NB4 (cell line): ENCODE measurements around the gene CDC42EP5.
A peak's percentile ranks its signal among the peaks of the same experiment; 100 is the strongest.

Experiments
- DNase-seq: peaks from one replicate; pipeline ENCODE4 v3.0.0; 2010; ENCODE audit warnings: low read depth
- H3K4me3 ChIP-seq: one replicate; pipeline ENCODE4 v1.5.1; 2011; ENCODE audit warnings: mild to moderate bottlenecking, low read depth, low read length, moderate library complexity
- MYC ChIP-seq: IDR thresholded peaks from 2 replicates; pipeline ENCODE4 v1.6.1; 2011; ENCODE audit warnings: low read depth, low read length
- POLR2A ChIP-seq: IDR thresholded peaks from 2 replicates; pipeline ENCODE4 v1.6.1; 2011; ENCODE audit warnings: mild to moderate bottlenecking; ENCODE audit not compliant: insufficient read length; ENCODE audit errors: extremely low read depth
- TF ChIP-seq, protein P1 (sequence below): IDR thresholded peaks from 2 replicates; pipeline ENCODE4 v1.6.1; 2011; ENCODE audit warnings: low read depth, low read length
- TF ChIP-seq, protein P2 (sequence below): IDR thresholded peaks from one replicate; pipeline ENCODE4 v1.5.1; 2012; ENCODE audit warnings: low read depth, low read length

CDC42EP5 gene

DNA sequence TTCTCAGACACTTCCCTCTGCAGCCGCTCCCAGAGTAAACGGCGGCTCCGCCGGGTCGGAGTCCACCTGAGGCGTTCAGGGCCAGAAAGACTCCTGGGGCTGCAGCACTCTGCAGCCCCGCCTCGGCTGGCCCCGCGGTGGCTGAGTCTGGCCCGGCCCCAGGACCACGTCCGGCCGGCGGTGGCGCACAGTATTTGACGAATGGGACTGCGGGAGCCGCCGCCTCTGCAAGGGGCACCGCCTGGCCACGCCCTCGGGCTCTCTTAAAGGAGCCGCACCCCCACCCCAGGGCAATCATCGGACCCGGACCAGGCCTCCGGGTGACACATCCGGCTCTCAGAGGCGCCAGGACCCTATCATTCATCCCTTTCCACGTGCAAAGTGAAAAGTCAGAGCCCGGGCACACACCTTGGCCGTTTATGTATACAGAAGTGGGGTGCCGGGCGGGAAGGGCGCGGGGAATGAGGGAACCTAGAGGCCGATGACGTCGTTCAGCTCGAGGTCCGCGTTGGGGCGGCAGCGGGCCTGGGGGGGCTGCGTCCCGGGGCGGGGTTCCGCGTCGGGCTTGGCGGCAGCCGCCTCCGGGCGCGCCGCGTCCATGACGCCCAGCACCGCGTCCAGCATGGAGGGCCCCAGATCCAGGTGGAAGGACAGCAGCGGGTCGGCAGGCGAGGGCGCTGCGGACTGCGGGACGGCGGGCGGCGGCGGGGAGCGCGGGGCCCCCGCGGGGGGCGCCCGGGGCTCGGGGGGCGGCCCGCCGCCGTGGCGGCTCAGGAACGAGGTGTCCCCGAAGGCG is 8.3 kb downstream of the CDC42EP5 start:
- peak; percentile 89 for DNase-seq
- H3K4me3 ChIP-seq: peak overlapping the region; percentile 64
- TF ChIP-seq, protein P1, sequence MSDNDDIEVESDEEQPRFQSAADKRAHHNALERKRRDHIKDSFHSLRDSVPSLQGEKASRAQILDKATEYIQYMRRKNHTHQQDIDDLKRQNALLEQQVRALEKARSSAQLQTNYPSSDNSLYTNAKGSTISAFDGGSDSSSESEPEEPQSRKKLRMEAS: 0 out of 2 replicates have a peak, but pooled peaks have one; percentile 3
- TF ChIP-seq, protein P2, sequence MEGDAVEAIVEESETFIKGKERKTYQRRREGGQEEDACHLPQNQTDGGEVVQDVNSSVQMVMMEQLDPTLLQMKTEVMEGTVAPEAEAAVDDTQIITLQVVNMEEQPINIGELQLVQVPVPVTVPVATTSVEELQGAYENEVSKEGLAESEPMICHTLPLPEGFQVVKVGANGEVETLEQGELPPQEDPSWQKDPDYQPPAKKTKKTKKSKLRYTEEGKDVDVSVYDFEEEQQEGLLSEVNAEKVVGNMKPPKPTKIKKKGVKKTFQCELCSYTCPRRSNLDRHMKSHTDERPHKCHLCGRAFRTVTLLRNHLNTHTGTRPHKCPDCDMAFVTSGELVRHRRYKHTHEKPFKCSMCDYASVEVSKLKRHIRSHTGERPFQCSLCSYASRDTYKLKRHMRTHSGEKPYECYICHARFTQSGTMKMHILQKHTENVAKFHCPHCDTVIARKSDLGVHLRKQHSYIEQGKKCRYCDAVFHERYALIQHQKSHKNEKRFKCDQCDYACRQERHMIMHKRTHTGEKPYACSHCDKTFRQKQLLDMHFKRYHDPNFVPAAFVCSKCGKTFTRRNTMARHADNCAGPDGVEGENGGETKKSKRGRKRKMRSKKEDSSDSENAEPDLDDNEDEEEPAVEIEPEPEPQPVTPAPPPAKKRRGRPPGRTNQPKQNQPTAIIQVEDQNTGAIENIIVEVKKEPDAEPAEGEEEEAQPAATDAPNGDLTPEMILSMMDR: no peak
- TF ChIP-seq MYC: no peak
- peak; percentile 50 for TF ChIP-seq POLR2A

DNA sequence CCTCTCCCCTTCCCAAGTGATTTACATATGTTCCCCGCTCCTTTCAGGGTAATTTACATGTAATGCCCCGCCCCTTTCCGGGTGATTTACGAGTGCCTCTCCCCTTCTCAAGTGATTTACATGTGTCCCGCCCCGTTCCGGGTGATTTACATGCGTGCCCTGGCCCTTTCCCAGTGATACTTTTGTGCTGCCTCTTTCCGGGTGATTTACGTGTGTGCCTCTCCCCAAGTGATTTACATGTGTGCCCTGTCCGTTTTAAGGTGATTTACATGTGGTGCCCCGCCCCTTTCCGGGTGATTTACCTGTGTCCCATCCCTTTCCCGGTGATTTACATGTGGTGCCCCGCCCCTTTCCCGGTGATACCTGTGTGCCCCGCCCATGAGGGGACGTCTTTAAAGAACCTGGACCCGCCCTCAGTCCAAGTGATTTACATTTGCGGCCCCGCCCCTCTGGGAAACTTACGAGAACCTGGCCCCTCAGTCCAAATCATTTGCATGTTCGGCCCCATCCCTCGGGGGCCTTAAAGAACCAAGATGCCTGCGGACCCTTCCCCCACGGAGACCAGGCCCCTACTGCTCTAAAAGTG is 9.0 kb downstream of the CDC42EP5 start:
- H3K4me3 ChIP-seq: peak overlapping the region; percentile 64
- DNase-seq: peak; percentile 90
- TF ChIP-seq MYC: no peak
- TF ChIP-seq, protein P1: no peak
- no peak for TF ChIP-seq POLR2A
- TF ChIP-seq, protein P2: no peak

DNA sequence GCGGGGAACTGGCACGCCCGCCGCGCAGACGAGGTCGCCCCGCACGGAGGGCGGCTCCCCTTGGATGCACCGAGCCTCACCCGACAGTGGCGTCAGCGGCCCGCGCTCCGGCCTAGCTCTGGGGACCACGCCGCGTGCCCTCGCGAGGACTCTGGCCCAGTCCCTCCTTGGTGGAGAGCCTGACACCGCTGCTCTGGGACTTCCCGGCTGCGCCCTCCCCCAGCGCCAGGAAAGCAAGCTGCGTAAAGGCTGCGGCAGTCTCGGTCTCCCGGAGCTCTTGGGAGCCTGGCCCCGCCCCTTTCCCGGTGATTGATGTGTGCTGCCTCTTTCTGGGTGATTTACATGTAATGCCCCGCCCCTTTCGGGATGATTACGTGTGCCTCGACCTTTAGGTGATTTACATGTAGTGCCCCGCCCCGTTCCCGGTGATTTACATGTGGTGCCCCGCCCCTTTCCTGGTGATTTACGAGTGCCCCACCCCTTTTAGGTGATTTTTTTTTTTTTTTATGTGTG is 9.5 kb downstream of the CDC42EP5 start, which contains the start of gene LENG9:
Gene LENG9 (minus strand): TSS at position 248 of the 513 bp plus-strand sequence. CDS start 252 bp downstream, outside the sequence.
- peak within 1 kb of the TSS; percentile 64 for H3K4me3 ChIP-seq
- DNase-seq: peak; percentile 97
- TF ChIP-seq, protein P2: no peak
- TF ChIP-seq, protein P1: peak; percentile 57
- TF ChIP-seq MYC (peak; percentile 62), POLR2A (peak; percentile 89)

DNA sequence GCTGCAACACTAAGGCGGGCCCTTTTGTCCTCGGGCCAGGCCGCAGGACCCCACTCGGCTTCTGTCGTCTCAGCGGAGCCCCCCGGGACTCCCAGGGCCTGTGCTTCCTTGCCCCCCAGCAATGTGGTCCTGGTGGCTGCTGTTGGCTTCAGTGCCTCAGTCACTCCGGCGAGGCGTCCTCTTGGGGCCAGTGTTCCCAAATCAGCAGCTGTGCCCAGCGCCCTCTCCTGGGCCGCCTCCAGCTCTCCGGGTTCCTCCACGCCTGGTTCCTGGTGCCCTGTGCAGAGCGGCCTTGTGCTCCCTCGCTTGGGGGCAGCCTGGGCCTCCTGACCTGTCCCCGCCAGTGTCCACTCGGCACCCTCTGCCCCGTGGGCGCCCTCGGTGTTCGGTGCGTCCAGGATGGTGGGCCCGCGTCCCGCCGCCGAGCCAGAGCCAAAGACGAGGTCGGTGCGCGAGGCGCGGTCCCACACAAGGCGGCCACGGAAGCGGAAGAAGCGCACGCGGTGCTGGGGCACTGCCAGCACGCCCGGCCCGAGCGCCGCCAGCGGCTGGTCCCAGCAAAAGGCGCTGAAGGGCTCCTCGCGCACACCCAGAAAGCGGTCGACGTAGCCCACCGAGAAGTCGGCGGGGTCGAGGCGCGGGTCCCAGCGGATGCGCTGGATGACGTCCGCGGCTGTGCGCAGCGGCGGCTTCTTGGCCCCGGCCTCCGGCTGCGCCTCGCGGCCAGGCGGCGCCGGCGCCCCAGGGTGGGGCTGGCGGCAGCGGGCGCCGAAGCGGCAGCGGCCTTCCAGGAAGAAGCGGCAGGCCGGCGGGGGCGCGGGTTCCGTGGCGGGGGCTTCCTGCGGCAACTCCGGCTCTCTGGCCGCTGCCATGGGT is 10.2 kb downstream of the CDC42EP5 start:
- peak; percentile 80 for DNase-seq
- H3K4me3 ChIP-seq: peak overlapping the region; percentile 55

More for the DNA sequence above, 10.2 kb downstream of the CDC42EP5 start:
- TF ChIP-seq POLR2A (no peak), MYC (peak; percentile 45)
- TF ChIP-seq, protein P1: peak; percentile 23
- TF ChIP-seq, protein P2: peak; percentile 53
